WERI-Rb-1 (cell line): Measurements from ENCODE around the gene DNAJC25.
"Not testable (repeated sequence)": the region's sequence is repeated elsewhere in the genome, so short reads cannot be mapped to it uniquely, and the experiment has no call there.

Experiments
- DNase-seq: peaks from one replicate; pipeline ENCODE4 v3.0.0-alpha.2; 2020
- H3K27ac ChIP-seq: fragments of 250-450 bp; sonication (Bioruptor Pico); 2 replicates; pipeline ENCODE4 v1.5.1; 2020; ENCODE audit warnings: mild to moderate bottlenecking, moderate library complexity
- H3K27me3 ChIP-seq: fragments of 250-450 bp; sonication (Bioruptor Pico); 2 replicates; pipeline ENCODE4 v1.5.1; 2021; ENCODE audit warnings: mild to moderate bottlenecking, low read depth, moderate library complexity; ENCODE audit not compliant: insufficient read depth, severe bottlenecking
- H3K36me3 ChIP-seq: fragments of 250-450 bp; sonication (Bioruptor Pico); 2 replicates; pipeline ENCODE4 v1.5.1; 2020; ENCODE audit warnings: mild to moderate bottlenecking, moderate library complexity
- H3K4me3 ChIP-seq: 2 replicates; pipeline ENCODE4 v1.5.1; 2011; ENCODE audit warnings: low read depth, mild to moderate bottlenecking, control low read depth, low read length
- H3K9me3 ChIP-seq: fragments of 250-450 bp; sonication (Bioruptor Pico); 2 replicates; pipeline ENCODE4 v1.5.1; 2021; ENCODE audit warnings: mild to moderate bottlenecking, moderate library complexity; ENCODE audit not compliant: severe bottlenecking
- TF ChIP-seq, protein P1 (sequence below): IDR thresholded peaks from 2 replicates; pipeline ENCODE4 v1.5.1; 2011; ENCODE audit warnings: low read depth, mild to moderate bottlenecking, control low read depth, inconsistent platforms, low read length

DNAJC25 gene

DNA sequence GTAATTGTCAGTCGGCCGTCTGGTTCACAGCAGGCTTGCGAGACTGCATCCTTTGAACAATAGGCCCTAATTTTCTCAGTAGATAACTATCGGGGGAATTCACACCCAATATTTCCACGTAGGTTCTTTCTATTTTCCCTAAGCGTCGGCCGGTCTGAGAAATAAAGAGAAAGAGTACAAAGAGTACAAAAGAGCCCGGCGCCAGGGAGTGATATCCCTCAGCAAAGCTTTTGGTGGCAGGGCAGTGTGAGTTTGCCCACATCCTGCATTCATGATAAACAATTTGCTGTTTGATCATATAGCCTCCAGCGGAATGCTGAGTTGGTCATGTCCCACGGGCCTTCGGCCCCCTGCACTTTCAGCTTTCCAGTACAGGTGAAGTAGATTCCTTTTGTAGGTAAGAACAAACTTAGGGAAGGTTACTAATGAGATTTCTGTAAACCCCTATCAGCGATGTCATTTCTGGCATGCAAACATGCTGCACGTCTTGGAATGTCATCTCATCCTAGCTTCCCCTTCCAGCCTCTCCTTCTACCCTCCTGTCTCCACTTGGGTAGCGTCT is 27.0 kb upstream of the DNAJC25 start:
- TF ChIP-seq, protein P1, sequence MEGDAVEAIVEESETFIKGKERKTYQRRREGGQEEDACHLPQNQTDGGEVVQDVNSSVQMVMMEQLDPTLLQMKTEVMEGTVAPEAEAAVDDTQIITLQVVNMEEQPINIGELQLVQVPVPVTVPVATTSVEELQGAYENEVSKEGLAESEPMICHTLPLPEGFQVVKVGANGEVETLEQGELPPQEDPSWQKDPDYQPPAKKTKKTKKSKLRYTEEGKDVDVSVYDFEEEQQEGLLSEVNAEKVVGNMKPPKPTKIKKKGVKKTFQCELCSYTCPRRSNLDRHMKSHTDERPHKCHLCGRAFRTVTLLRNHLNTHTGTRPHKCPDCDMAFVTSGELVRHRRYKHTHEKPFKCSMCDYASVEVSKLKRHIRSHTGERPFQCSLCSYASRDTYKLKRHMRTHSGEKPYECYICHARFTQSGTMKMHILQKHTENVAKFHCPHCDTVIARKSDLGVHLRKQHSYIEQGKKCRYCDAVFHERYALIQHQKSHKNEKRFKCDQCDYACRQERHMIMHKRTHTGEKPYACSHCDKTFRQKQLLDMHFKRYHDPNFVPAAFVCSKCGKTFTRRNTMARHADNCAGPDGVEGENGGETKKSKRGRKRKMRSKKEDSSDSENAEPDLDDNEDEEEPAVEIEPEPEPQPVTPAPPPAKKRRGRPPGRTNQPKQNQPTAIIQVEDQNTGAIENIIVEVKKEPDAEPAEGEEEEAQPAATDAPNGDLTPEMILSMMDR, result no peak
- H3K4me3 ChIP-seq, result no peak overlapping the region
- no peaks in the 10 kb centered on the region for H3K27me3 ChIP-seq
- H3K9me3 ChIP-seq, result no peaks in the 10 kb centered on the region
- H3K36me3 ChIP-seq, result no peaks in the 10 kb centered on the region
- H3K27ac ChIP-seq, result no peak overlapping the region
- no peak for DNase-seq

DNA sequence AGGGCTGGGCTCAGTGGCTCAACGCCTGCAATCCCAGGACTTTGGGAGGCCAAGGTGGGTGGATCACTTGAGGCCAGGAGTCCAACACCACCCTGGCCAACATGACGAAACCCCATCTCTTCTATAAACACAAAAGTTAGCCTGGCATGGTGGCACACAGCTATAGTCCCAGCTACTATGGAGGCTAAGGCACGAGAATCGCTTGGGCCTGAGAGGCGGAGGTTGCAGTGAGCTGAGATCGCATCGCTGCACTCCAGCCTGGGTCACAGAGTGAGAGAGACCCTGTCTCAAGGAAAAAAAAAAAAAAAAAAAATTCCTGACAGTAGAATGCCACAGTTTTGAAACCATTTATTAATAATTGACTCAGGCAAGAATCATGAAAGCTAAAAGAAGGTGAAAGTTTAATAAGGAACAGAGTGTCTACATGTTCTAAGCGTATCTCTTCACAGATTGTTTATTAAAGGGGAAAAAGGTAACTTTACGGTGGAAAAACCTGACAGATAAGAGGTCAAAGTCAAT is 26.0 kb upstream of the DNAJC25 start:
- Histone ChIP-seq H3K4me3 (no peak overlapping the region), H3K27me3 (no peaks in the 10 kb centered on the region), H3K9me3 (no peaks in the 10 kb centered on the region), H3K27ac (no peak overlapping the region), H3K36me3 (no peaks in the 10 kb centered on the region)
- TF ChIP-seq, protein P1, result no peak
- DNase-seq, result no peak

DNA sequence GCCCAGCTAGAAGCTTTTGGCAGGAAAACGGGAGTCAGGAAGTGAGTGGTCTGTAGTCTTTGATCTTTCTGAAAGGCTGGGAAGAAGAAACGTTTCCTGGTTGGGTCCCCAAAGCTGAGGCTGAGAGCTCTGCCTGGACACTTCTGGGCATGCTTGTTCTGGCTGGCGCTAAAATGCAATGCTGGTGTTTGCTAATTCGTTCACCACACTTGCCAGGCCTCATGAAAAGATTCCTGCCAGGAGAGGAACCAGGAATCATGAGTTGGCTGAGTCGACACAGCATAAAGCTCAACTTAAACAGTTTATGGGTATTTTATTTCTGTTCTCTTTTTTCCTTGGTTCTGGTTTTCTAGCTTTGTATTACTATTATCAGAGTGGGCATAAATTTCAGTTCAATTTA is 21.0 kb upstream of the DNAJC25 start:
- Histone ChIP-seq H3K27ac (no peak overlapping the region), H3K36me3 (no peaks in the 10 kb centered on the region), H3K27me3 (no peaks in the 10 kb centered on the region), H3K4me3 (no peak overlapping the region), H3K9me3 (no peaks in the 10 kb centered on the region)
- DNase-seq, result no peak
- TF ChIP-seq, protein P1, result no peak

GRCh38 chr9:111610845-111611244 is 20.3 kb upstream of the DNAJC25 start:
- no peaks in the 10 kb centered on the region for H3K27me3 ChIP-seq
- DNase-seq, result no peak
- H3K27ac ChIP-seq, result no peak overlapping the region
- no peak overlapping the region for H3K4me3 ChIP-seq
- TF ChIP-seq, protein P1, result no peak
- no peaks in the 10 kb centered on the region for H3K36me3 ChIP-seq
- no peaks in the 10 kb centered on the region for H3K9me3 ChIP-seq

DNA sequence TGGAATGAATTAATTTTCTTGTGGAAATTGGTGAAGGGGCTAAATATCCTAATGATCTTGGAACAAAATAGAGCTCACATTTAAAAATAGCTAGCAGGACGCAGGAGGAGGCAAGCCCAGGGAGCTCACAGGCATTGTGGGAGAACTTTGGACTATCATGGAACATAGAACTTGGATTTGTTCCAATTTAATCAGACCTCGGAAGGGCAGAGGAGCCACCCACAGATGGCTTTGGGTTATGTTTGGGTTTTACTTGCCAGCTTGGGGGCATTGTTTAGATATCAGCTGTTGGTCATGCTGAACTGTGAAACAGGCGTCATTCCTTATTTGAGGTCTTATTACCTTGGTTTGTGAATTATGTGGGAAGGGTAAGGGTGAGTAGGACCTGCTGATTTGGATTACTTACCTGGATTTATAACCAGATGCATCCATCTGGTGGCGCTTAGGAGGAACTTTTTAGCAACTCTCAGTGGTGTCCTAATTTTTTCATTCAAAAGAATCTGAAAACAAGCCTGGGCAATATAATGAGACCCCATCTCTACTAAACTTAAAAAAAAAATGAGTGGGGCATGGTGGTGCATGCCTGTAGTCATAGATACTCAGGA is 17.6 kb upstream of the DNAJC25 start:
- Histone ChIP-seq H3K36me3 (no peaks in the 10 kb centered on the region), H3K27ac (no peak overlapping the region), H3K4me3 (no peak overlapping the region), H3K27me3 (no peaks in the 10 kb centered on the region), H3K9me3 (no peaks in the 10 kb centered on the region)
- DNase-seq, result no peak
- TF ChIP-seq, protein P1, result no peak

GRCh38 chr9:111615928-111616327 is 15.2 kb upstream of the DNAJC25 start:
- TF ChIP-seq, protein P1, result no peak
- no peaks in the 10 kb centered on the region for H3K9me3 ChIP-seq
- no peaks in the 10 kb centered on the region for H3K36me3 ChIP-seq
- no peak overlapping the region for H3K27ac ChIP-seq
- H3K4me3 ChIP-seq, result no peak overlapping the region
- H3K27me3 ChIP-seq, result no peaks in the 10 kb centered on the region
- no peak for DNase-seq

GRCh38 chr9:111617349-111617748 is 13.8 kb upstream of the DNAJC25 start:
- not testable (repeated sequence) for H3K27ac ChIP-seq, H3K27me3 ChIP-seq, H3K4me3 ChIP-seq, H3K36me3 ChIP-seq, H3K9me3 ChIP-seq, DNase-seq
